ENCODE measurements around the gene LYSET.
"Not testable (repeated sequence)": the region's sequence is repeated elsewhere in the genome, so short reads cannot be mapped to it uniquely, and the experiment has no call there.

LYSET gene

GRCh38 chr14:93230539-93230938 lies 45.4 kb downstream of the LYSET start:
- DNase-seq, result no peak

- no peak for DNase-seq
These were observed 46.2 kb downstream of the LYSET start for GRCh38 chr14:93231129-93231979.

GRCh38 chr14:93232159-93232558 lies 47.0 kb downstream of the LYSET start:
- no peak for DNase-seq

GRCh38 chr14:93233078-93233477 lies 48.0 kb downstream of the LYSET start:
- DNase-seq, result not testable (repeated sequence)

GRCh38 chr14:93234798-93235197 lies 49.7 kb downstream of the LYSET start:
- DNase-seq, result no peak

All from NCI-H187 treated with DMSO at 0.1 percent for 48 hours (cell line).